Mesothelial cell of epicardium (in vitro differentiated cells): ENCODE data around the gene METAP1D. TPM values are rescaled to one million over a fixed set of nuclear protein-coding genes. Genes with fewer than 3 reads are reported as not detected.

ENCODE experiments used
- DNase-seq, 2 experiments: peaks; one replicate each; pipeline ENCODE4 v3.0.0; 2021; ENCODE audit warnings: low spot score in 2 of 2; ENCODE audit not compliant: unreplicated experiment in 2 of 2
- H3K27ac Mint-ChIP-seq: 2 replicates; pipeline ENCODE4 v1.8.0; 2021; ENCODE audit warnings: mixed read lengths
- H3K27me3 Mint-ChIP-seq: 2 replicates; pipeline ENCODE4 v1.8.0; 2021; ENCODE audit warnings: low read depth, mixed read lengths
- H3K36me3 Mint-ChIP-seq: 2 replicates; pipeline ENCODE4 v1.8.0; 2021; ENCODE audit warnings: mixed read lengths
- H3K4me1 Mint-ChIP-seq: 2 replicates; pipeline ENCODE4 v1.8.0; 2021; ENCODE audit warnings: mixed read lengths
- H3K4me3 Mint-ChIP-seq: 2 replicates; pipeline ENCODE4 v1.8.0; 2021; ENCODE audit warnings: mild to moderate bottlenecking, moderate library complexity, mixed read lengths
- H3K9me3 Mint-ChIP-seq: 2 replicates; pipeline ENCODE4 v1.8.0; 2021; ENCODE audit warnings: mixed read lengths
- CTCF ChIP-seq: fragments of 200-600 bp; sonication (generic); IDR thresholded peaks from one replicate; pipeline ENCODE4 v1.5.0; 2021; ENCODE audit warnings: antibody characterized with exemption; ENCODE audit not compliant: unreplicated experiment
- total RNA-seq: library from RNA; stranded (reverse); gene quantifications from 3 replicates; pipeline ENCODE4 v1.2.1, GENCODE V29; 2021

The METAP1D gene
- total RNA-seq, 1 donor from 2014 or later = 13.5 TPM

- no peak for TF ChIP-seq CTCF
- Mint-ChIP-seq H3K4me1 (peaks cover 3% of the 10 kb centered on the region), H3K9me3 (no peaks in the 10 kb centered on the region), H3K27ac (no peak overlapping the region), H3K27me3 (peaks cover 9% of the 10 kb centered on the region), H3K4me3 (no peak overlapping the region), H3K36me3 (no peaks in the 10 kb centered on the region)
- DNase-seq = no peak
Measured at GRCh38 chr2:172120118-172120517, 120.4 kb downstream of the METAP1D start.

- no peak overlapping the region for H3K27ac Mint-ChIP-seq
- DNase-seq = no peak
- H3K36me3 Mint-ChIP-seq = peaks cover 3% of the 10 kb centered on the region
- no peak overlapping the region for H3K4me3 Mint-ChIP-seq
- peaks cover 4% of the 10 kb centered on the region for H3K9me3 Mint-ChIP-seq
- no peaks in the 10 kb centered on the region for H3K27me3 Mint-ChIP-seq
- TF ChIP-seq CTCF = no peak
- H3K4me1 Mint-ChIP-seq = no peaks in the 10 kb centered on the region
Measured at GRCh38 chr2:172128484-172128883, 128.7 kb downstream of the METAP1D start.

GRCh38 chr2:172129404-172129803 lies 129.7 kb downstream of the METAP1D start:
- no peak for DNase-seq
- Mint-ChIP-seq H3K4me1 (no peaks in the 10 kb centered on the region), H3K36me3 (peaks cover 3% of the 10 kb centered on the region), H3K27ac (no peak overlapping the region), H3K4me3 (no peak overlapping the region), H3K9me3 (peaks cover 4% of the 10 kb centered on the region), H3K27me3 (no peaks in the 10 kb centered on the region)
- TF ChIP-seq CTCF = no peak

Other genes with a start within 250 kb of the METAP1D start
- gene SLC25A12, start 105.7 kb upstream of the METAP1D start, total RNA-seq = 21.2 to 25.4 TPM (median 23.4 TPM) in 3 replicates
- 31.4 to 33.8 TPM (median 33.4 TPM) in 3 replicates for gene HAT1, start 77.5 kb upstream of the METAP1D start, total RNA-seq
- gene DLX1, start 85.6 kb downstream of the METAP1D start, total RNA-seq = 5.1 to 5.9 TPM (median 5.1 TPM) in 3 replicates
- 9.7 to 11.8 TPM (median 10.7 TPM) in 3 replicates for gene DLX2, start 102.9 kb downstream of the METAP1D start, total RNA-seq